NCI-H1092 (cell line): ENCODE measurements around the gene TM4SF4.

Experiments used
- DNase-seq: peaks from one replicate; lab custom pipeline; 2025; lab: John Stamatoyannopoulos, UW

TM4SF4 gene

DNA sequence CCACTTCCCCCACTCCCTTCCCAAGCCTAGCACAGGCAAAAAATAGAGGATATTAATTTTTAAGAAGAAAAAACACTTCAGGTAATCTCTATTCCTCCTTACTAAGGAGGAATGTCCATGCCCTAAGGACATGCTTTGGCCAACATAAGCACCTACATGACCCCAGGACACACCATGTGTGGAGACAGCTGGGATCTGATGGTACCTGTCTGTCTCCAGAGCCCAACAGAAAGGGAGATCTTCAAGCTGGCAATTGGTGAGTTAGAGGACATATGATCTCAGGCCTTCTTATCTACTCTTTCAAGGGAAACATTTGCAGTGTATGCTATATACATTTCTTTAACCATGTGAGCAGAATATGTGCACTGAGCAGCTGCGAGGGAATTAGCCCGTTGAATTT lies 7.0 kb downstream of the TM4SF4 start:
- no peak for DNase-seq

DNA sequence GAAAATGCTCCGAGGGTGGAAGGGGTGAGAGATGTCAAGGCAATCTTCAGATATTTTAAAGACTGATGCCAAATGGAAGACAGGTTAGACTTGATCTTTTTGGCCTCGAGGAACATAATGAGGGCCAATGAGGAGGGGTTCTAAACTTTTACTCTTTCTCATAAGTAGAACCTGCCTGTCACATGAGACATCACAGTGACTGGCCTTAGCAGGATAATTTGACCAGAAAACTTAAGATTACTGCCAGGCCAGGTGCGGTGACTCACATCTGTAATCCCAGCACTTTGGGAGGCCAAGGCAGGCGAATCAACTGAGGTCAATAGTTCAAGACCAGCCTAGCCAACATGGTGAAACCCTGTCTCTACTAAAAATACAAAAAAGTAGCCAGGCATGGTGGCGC lies 12.2 kb downstream of the TM4SF4 start:
- DNase-seq: no peak

DNA sequence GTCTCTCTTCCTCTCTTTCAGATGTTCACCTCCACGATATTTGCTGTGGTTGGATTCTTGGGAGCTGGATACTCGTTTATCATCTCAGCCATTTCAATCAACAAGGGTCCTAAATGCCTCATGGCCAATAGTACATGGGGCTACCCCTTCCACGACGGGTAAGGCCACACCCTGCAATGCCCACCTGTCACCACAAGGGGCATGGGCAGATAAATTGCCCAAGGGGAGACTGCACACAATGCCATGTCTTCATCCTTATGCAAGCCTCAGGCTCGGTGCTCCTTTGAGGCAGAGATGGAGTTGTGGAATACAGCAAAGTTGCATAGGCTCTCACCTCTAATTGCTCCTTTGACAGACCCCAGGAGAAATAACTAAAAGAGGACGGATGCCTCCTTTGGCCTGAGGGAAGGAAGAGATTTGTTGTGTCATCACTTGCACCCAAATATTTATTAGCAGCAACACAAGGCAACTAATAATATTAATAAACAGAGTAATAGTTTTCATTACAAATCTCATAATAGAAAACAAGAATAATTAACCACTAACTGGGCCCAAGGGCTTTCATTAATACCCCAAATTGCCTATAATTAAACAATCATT lies 13.2 kb downstream of the TM4SF4 start:
- no peak for DNase-seq

DNA sequence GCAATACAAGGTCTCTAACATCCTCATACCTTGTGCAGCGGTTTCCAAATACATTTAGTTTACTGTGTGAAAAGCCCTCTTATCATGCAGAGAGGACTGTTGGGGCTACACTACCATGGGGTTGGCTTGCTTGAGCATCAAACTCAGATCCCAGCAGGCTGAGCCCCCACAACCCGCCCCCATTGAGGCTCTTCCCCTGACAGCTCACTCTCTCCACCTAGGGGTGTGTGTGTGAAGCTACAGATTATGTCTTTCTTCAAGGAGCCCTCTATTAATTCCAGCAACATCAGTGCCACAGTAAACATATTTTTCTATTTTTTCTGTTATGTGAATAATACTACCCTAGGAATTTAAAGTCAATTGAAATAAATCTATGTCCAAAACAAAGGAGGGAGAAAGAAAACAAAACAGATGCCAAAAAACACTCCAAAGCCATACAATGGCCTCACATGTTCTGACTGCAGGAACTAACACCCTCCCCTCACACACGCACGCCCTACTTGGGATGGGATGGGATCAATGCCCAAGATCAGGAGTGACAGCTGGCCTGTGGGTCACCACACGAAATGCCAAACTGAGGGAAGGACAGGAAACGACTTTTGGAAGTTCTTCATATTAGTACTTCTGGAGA lies 14.7 kb downstream of the TM4SF4 start:
- DNase-seq: no peak

DNA sequence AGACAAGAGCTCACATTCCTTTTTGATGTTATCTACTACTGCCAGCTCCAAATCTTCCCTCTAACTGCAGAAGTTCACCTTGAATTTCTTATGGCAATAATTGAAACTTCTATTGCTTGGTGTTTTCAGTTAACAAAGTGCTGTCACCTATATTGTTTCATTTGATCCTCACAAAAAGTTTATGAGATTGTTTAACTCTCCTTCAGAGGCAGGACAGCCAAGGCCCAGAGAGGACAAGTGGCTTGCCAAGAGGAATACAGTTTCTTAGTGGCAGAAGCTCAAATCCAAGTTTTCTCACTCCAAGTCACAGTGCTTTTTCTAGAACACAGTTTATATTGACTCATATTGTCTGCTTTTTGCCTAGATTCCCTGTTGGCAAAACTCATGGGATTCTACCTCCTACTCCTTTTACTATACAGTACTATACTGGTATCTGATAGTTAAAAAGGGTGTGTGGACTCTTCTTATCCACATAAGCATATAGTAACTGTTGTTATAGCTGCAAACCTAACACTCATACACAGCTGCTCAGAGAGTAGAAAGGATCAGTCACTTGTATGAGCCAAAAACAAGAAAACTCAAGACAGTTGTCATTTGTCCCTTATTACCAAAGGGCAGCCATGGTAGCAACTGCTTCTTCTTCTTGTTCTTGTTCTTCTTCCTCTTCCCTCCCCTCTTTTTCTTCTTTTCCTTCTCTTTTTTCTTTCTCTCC lies 15.9 kb downstream of the TM4SF4 start:
- no peak for DNase-seq

DNA sequence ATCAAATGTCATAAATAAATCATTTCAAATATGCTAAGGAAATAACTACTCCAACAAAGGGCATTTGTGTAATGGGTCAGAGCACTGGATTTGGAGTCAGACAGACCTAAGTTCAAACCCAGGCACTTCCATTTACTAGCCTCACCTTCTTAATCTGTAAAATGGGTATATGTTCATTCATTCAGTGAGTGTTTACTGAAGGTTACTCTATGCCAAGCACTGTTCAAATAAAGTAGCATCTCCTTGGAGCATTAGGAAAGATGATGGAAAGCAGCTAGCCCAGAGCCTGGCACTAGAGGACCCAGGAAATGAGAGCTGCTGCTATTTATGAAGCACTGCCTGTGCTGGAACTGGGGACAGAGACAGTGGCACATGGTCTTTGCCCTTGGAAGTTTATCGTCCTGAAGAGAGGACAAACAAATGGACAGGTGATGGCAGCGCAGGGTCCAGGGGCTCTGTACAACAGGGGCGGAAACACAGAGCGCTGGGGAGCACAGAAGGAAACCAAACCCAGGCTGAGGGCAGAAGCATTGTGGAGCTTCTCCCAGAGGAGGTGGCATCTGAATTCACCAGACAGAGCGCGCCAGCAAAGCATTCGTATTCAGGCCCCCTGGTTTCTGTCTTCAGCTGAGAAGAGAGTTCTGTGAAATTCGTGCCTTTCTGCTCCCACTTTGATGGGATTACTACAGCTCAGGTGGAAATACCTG lies 19.0 kb downstream of the TM4SF4 start:
- DNase-seq: no peak

DNA sequence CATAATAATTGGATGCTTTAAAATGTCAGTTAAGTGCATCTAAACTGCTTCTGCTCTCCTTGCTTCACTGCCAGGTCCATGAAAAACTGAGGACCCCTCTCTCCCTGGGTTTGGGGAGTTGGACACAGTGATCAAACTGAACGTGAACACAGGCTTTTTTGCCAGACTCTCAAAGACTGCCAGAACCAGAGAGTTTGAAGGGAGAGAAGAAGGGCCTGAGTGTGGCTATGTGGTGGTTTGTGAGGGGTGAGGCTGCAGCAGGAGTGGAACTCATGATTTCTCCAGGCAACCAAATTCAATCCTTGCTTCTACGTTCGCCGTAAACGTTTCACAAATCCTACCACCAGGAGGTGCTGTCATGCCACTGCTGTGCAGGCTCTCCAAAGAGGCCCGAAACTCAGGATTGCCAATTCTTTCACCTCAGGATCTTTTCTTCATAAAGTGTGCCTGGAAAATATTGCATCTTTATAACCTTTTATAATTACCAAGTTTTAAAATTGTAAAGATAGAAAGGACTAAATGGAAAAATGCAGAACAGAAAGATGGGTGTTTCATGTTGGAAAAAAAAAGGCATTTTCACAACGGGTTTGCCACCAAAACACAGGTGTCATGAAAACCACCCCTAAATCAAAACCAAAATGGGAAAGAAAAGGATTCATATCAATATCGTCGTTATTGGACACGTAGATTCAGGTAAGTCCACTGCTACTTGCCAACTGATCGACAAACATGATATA lies 19.7 kb downstream of the TM4SF4 start:
- peak; percentile 55 for DNase-seq

DNA sequence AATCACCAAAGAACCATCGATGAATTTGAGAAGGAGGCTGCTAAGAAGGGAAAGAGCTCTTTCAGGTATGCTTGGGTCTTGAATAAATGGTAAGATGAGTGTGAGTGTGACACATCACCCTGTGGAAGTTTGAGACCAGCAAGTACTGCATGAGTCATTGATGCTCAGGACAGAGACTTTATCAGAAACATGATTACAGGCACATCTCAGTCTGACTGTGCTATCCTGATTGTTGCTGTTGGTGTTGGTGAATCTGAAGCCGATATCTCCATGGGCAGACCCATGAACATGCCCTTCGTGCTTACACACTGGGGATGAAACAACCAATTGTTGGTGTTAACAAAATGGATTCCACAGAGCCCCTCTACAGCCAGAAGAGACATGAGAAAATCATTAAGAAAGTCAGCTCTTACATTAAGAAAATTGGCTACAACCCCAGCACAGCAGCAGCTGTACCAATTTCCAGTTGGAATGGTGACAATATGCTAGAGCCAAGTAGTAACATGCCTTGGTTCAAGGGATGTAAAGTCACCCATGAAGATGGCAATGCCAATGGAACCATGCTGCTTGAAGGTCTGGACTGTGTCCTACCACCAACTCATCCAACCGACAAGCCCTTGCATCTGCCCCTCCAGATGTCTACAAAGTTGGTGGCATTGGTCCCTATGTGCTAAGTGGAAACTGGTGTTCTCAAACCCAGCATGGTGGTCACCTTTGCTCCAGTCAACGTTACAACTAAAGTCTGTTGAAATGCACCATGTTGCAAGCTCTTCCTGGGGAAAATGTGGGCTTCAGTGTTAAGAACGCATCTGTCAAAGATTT lies 20.5 kb downstream of the TM4SF4 start:
- DNase-seq: no peak

DNA sequence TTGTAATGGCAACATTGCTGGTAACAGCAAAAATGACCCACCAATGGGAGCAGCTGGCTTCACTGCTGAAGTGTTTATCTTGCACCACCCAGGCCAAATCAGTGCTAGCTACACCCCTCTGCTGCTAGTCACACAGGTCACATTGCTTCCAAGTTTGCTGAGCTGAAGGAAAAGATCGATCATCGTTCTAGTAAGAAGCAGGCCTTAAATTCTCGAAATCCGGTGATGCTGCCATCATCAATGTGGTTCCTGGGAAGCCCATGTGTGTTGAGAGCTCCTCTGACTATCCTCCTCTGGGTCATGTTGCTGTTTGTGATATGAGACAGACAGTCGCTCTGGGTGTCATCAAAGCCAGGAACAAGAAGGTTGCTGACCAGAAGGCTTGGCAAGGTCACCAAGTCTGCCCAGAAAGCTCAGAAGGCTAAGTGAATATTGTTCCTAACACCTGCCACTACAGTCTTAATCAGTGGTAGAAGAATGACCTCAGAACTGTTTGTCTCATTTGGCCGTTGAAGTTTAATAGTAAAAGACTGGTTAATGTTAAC lies 21.2 kb downstream of the TM4SF4 start:
- no peak for DNase-seq

DNA sequence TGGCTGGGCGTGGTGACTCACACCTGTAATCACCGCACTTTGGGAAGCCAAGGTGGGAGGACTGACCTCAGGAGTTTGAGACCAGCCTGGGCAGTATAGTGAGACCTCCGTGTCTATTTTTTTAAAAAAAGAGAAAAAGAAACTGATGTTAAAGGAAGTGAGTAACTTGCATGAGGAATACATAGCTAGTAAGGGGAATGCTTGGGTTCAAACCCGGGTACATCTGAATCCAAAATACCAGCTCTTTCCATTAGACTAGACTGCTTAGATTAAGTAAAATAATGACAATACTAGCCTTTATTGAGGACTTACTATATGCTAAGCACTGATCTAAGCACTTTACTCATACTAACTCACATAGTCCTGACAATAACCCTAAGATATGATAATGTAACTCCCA lies 22.4 kb downstream of the TM4SF4 start:
- DNase-seq: no peak

DNA sequence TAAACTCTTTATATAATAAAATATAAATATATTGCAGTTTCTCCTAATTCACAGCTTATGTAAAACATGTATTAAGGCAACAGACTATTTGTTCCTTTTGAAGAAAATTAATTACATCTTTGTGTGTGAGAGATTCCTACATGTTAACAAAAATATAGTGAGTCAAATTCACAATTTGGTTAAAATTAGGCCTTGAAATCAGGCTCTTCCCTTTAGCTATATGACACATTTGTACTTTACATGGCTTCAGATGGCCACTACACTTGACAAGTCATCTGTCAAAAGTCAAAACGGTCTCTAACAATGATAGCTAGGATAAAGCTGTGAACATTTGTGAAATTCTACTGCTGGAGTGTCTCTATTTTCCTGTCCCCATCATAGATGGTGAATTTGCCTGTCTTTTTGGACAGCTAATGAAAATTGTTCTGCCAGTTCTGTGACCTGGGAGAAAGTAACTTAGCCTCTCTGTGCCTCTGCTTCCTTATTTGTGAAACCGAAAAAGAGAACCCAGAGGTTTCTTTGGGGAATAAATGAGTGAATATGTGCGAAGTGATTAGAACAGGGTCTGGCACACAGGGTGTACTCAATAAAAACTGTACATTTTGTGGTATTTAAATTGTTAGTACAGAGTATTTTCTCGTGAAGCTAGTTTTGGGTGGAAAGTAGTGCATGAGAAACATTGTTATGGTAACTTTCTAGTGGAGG lies 23.6 kb downstream of the TM4SF4 start:
- no peak for DNase-seq

DNA sequence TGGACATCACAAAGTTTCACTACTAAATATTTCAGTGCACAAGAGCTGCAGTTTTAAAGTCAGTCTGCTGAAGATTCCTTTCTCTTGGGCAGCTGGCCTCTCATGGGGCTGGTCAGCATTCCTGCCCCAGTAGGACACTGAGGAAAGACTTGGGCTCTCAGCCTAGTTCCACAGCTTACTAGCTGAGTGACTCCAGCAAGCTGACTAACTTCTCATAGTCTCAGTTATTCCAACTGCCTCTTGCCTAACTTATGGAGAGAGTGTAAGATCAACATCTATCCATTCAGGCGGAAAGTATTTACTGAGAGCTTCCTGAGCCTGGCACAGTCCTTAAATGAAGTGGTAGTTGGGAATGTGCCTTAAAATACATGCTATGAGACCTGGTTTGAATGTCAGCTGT lies 27.0 kb downstream of the TM4SF4 start:
- DNase-seq: no peak

DNA sequence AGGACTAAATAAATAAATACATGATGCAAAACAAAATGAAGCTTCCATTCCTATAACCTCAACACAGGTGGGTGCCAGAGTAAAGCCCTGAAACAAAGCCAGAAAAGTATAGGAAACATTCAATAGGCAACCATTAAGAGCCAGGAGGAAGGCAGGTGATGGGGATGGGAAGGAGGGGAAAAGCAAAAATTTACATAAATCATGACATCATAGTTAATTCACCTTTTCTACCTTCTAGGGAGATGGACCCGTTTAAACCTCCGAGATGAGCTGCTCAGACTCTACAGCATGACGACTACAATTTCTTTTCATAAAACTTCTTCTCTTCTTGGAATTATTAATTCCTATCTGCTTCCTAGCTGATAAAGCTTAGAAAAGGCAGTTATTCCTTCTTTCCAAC lies 27.9 kb downstream of the TM4SF4 start:
- no peak for DNase-seq

DNA sequence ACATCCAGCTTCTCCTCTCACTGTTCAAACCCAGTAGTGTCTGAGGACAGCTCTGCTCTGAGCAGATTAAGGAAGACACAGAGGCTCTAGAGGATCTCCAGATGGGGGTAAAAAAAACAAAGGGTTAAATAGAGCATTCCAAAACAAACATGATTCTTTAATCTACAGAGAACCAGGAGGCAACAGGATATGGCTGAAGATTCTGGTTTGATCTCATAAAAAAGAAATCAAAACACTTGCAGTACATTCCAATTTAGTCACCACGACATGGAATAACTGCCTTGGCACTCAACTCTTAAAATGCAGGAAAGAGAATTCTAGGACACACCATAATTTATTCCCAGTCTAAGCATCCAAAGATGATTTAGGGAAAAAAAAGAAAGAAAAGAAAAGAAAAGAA lies 32.0 kb downstream of the TM4SF4 start:
- DNase-seq: no peak

DNA sequence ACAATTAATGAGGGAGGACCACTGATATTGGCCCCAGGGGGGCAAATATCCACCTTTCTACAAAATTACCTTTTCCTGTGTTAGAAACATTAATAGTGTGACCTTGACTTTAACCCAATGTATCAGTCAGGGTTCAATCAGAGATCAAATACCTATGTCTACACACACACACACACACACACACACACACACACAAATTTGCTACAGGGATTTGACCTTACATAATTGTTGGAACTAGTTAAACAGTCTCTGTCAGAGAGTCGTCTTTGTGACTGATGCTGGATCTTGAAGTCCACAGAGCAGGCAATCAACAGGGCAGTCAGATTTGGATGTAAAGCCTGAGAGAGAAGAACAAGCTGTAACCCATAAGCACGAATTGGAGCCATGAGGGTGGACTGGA lies 32.5 kb downstream of the TM4SF4 start:
- no peak for DNase-seq

DNA sequence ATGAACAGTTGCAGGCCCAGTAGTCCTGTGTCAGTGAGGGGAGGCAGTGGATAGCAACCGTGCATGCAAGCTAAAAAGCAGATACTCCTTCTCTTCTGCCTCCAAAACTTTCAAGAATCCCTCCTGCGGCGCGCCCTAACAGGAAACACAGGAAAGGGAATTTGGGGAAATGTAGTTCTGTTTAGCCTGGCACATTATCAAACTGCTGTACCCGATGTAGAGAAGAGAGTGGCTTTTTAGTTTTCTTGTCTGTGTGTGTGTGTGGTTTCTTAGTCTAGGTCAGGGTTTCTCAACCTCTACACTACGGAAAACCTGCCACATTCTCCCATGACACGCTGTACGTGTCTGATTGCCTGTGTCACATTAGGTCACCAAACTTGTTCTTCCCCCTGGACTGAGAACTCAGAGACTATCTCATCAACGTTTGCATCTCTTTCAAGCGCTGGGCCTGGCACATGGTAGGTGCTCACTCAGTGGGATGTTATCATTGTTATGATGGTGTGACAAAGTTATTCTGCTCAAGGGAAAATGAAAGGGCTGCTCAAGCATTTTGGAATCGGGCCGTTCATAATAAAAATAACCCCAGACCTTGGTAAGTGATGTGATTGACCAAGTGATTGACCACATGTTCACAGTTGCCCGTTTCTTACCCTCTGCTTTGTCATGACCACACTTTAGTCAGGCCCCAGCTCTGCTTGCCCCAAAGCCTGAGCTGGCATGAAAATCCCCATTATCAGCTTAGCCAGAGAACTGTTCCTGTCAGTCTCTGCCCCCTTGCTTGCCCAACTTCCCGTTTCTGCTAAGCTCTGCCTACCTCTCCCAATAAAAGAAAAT lies 33.2 kb downstream of the TM4SF4 start:
- no peak for DNase-seq

DNA sequence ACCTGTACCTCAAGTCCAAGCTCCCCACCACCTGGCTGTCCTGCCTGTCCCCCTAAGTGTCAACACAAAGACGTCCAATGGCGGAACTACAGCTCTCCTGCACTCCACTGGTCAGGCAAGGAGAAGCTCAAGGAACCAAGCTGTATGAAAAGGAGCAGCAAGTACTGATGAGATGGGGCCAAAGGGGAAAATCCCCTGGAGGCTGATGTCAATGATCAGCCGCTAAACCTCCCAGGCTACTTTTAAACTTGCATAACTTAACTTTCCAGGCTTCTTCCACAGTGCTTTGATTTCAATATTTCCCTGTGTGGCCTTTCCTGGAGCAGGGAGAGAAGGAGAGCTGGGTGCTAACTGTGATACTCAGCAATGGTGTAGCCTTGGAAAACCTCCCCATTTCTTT lies 35.0 kb downstream of the TM4SF4 start:
- no peak for DNase-seq

DNA sequence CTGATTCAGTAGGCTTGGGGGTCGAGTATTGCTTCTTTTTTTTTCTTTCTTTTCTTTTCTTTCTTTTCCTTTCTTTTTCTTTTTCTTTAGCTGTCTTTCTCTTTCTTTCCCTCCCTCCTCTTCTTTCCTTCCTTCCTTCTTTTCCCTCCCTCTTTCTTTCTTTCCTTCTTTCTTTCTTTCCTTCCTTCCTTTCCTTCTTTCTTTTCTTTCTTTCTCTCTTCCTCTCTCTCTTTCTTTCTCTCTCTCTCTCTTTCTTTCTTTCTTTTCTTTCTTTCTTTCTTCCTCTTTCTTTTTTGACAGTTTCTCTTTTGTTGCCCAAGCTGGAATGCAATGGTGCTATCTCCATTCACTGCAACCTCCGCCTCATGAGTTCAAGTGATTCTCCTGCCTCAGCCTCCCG lies 36.0 kb downstream of the TM4SF4 start:
- no peak for DNase-seq

DNA sequence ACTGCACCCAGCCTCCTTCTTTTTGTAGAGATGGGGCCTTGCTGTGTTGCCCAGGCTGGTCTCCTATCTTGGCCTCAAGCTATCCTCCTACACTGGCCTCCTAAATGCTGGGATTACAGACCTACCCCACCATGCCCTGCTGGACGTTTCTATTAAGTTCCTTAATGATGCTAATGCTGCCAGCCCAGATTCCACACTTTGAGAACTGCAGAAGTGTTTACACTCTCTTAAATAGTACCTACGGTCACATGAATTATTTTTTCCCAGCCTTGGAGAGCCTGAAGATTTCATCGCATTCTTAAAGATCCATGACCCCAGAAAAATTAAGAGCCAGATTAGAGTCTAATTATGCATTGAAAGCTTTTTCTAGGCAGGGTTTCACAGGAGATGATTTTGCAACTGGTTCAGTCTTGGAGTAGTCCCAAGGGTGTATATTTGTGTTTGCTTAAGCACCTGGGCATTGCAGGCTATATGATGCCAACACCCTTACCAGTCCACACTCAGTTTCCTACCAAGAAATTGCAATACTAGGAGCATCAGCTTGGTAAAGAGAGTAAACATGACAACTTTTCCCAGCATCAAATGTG lies 36.6 kb downstream of the TM4SF4 start:
- DNase-seq: no peak
